ENCODE measurements around the gene ICE2.

Gene ICE2

GRCh38 chr15:60375306-60375705 is 103.6 kb downstream of the ICE2 start:
- no peak for TF ChIP-seq POLR2A (IDR thresholded peaks at IDR 0.05; ENCODE audit: low read depth, low read length)
- no peak for FAIRE-seq
- DNase-seq (ENCODE audit: insufficient read length, low spot score) = no peak

GRCh38 chr15:60374628-60375081 is 104.3 kb downstream of the ICE2 start:
- FAIRE-seq (no peak), DNase-seq (ENCODE audit: insufficient read length, low spot score) (peak; percentile 40)
- TF ChIP-seq POLR2A (IDR thresholded peaks at IDR 0.05; ENCODE audit: low read depth, low read length) = no peak

GRCh38 chr15:60374209-60374608 is 104.7 kb downstream of the ICE2 start:
- TF ChIP-seq POLR2A (IDR thresholded peaks at IDR 0.05; ENCODE audit: low read depth, low read length) = no peak
- DNase-seq (ENCODE audit: insufficient read length, low spot score) (no peak), FAIRE-seq (no peak)

- FAIRE-seq = no peak
- DNase-seq (ENCODE audit: insufficient read length, low spot score) = no peak
- TF ChIP-seq POLR2A (IDR thresholded peaks at IDR 0.05; ENCODE audit: low read depth, low read length) = no peak
Measured at GRCh38 chr15:60373745-60374144, 105.2 kb downstream of the ICE2 start.

- FAIRE-seq (no peak), DNase-seq (ENCODE audit: insufficient read length, low spot score) (no peak)
- no peak for TF ChIP-seq POLR2A (IDR thresholded peaks at IDR 0.05; ENCODE audit: low read depth, low read length)
Measured at GRCh38 chr15:60373327-60373726, 105.6 kb downstream of the ICE2 start.

- DNase-seq (ENCODE audit: insufficient read length, low spot score) (no peak), FAIRE-seq (no peak)
- TF ChIP-seq POLR2A (IDR thresholded peaks at IDR 0.05; ENCODE audit: low read depth, low read length) = no peak
Measured at GRCh38 chr15:60372756-60373155, 106.2 kb downstream of the ICE2 start.

- FAIRE-seq (no peak), DNase-seq (ENCODE audit: insufficient read length, low spot score) (no peak)
- TF ChIP-seq POLR2A (IDR thresholded peaks at IDR 0.05; ENCODE audit: low read depth, low read length) = no peak
Measured at GRCh38 chr15:60372227-60372626, 106.7 kb downstream of the ICE2 start.

- TF ChIP-seq POLR2A (IDR thresholded peaks at IDR 0.05; ENCODE audit: low read depth, low read length) = no peak
- peak; percentile 72 for FAIRE-seq
- DNase-seq (ENCODE audit: insufficient read length, low spot score) = peak; percentile 71
Measured at GRCh38 chr15:60371175-60372051, 107.5 kb downstream of the ICE2 start.

- DNase-seq (ENCODE audit: insufficient read length, low spot score) = no peak
- no peak for FAIRE-seq
- no peak for TF ChIP-seq POLR2A (IDR thresholded peaks at IDR 0.05; ENCODE audit: low read depth, low read length)
Measured at GRCh38 chr15:60370869-60371136, 108.1 kb downstream of the ICE2 start.

- FAIRE-seq (no peak), DNase-seq (ENCODE audit: insufficient read length, low spot score) (no peak)
Measured at GRCh38 chr15:60370105-60370868, 108.7 kb downstream of the ICE2 start.

GRCh38 chr15:60369696-60370095 is 109.2 kb downstream of the ICE2 start:
- DNase-seq (ENCODE audit: insufficient read length, low spot score) (no peak), FAIRE-seq (no peak)
- no peak for TF ChIP-seq POLR2A (IDR thresholded peaks at IDR 0.05; ENCODE audit: low read depth, low read length)

More at GRCh38 chr15:60370105-60370868, 108.7 kb downstream of the ICE2 start:
- TF ChIP-seq POLR2A (IDR thresholded peaks at IDR 0.05; ENCODE audit: low read depth, low read length) = no peak

All from H54 (cell line).